A172 (cell line): Measurements from ENCODE around the gene BFSP2. TPM values are rescaled to one million over a fixed set of nuclear protein-coding genes. Genes with fewer than 3 reads are reported as not detected.
A peak's percentile ranks its signal among the peaks of the same experiment; 100 is the strongest.
"Not testable (repeated sequence)": the region's sequence is repeated elsewhere in the genome, so short reads cannot be mapped to it uniquely, and the experiment has no call there.

Experiments used
- DNase-seq: peaks from one replicate; pipeline ENCODE4 v3.0.0-alpha.2; 2015; ENCODE audit warnings: low spot score
- total RNA-seq: library from RNA; depleted of rRNA; stranded (reverse); fragments of >200 nt; shearing (Covaris generic); gene quantifications from 2 replicates; pipeline ENCODE4 v1.2.3, GENCODE V29; 2014

BFSP2 gene
- total RNA-seq, 1 experiment from 2014 or later, result not detected

- DNase-seq, result no peak
These were observed 57.2 kb downstream of the BFSP2 start for GRCh38 chr3:133457025-133457424.

DNA sequence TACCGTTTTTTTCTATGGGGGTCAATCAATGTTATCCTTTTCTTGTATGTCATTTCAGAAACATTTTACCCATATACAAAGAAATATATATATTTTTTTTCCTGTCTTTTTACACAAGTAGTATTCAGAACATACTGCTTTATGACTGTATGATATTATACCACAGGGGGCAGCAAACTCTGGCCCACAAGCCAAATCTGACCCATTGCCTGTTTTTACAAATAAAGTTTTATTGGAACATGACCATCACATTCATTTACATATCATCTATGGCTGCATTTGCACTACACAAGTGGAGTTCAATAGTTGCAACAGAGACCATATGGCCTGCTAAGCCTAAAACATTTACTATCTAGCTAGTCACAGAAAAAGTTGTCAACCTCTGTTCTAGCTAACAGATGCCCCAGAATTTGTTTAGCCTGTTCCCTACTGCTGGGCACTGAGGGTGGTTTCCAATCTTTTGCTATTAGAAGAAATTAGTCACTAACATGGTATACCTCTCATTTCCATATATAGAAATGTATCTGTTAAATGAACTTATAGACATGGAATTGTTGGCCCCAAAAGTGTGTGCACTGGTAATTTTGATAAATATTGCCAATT, 57.7 kb downstream of the BFSP2 start:
- DNase-seq, result no peak

GRCh38 chr3:133459400-133459799, 59.5 kb downstream of the BFSP2 start:
- DNase-seq, result no peak

GRCh38 chr3:133460809-133461208, 61.0 kb downstream of the BFSP2 start:
- DNase-seq, result no peak

GRCh38 chr3:133461291-133461690, 61.4 kb downstream of the BFSP2 start:
- no peak for DNase-seq

DNA sequence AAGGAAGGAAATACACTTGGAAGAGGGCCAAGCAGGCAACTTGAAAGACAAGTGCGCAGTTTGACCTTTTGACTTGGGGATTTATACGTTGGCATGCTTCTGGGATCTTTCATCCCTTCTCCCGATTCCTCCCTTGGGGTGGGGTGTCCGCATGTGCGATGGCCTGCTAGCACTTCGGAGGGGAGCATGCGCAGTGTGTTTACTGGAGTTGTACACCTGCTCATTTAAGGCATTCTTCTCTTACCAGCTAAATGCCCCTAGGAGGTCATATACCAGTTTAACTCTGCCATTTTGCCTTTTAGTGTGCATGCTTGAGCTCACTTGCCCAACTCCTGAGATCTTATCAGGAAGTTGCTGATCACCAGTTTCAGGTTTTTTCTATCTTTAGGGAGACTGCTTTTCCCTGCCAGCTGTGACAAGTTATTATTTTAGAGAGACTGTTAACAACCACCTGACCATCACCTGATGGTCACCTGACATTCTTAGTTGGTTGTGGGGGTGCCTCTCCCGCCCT, 63.5 kb downstream of the BFSP2 start:
- DNase-seq, result no peak

DNA sequence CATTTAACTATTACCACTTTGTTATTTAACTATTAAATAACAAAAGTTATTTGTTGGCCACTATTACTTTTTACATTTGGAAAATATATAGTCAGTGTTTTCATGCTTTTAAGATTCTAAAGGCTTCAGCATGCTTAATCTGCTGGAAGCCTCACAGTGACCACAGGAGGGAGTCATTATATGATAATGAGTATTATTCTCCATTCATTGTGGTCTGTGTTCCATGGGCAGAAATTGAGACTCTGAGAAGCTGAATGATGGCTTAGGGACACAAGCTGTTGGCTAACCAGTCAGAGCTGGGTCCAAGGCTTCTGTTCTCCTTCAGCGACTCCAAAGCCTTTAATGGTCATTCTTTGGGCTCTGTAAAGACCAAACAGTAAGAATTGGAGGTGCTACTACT, 64.7 kb downstream of the BFSP2 start:
- peak; percentile 57 for DNase-seq

DNA sequence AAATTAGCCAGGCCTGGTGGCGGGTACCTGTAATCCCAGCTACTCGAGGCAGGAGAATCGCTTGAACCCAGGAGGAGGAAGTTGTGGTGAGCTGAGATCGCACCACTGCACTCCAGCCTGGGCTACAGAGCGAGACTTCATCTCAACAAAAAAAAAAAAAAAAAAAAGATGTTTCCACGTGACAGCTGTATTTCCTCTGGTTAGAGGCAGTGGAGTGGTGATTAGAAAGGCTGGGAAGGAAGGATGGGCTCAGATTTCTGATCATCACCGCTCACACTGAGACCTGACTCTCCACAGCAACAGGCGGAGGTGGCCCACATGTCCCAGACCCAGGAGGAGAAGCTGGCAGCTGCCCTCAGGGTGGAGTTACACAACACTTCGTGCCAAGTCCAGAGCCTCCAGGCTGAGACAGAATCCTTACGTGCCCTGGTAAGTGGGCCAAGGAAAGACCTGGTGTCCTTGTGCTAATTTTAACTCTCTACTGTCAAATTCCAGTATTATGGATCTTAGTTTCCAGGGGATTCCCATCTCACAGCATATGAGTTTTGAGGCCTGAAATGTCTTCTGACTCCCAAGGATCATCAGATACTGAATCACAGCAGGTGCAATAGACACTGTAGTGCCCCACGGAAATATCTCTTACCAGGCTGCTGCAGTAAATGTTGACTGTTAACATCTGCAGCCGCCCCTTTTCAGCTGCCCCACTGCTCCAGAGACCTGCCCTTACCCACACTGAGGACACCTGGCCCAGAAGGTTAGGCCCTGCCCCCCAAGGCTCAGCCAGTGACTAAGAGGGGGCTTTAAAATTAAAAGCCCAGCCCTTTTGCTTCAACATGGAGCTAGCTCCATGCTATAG, 66.9 kb downstream of the BFSP2 start:
- no peak for DNase-seq

DNA sequence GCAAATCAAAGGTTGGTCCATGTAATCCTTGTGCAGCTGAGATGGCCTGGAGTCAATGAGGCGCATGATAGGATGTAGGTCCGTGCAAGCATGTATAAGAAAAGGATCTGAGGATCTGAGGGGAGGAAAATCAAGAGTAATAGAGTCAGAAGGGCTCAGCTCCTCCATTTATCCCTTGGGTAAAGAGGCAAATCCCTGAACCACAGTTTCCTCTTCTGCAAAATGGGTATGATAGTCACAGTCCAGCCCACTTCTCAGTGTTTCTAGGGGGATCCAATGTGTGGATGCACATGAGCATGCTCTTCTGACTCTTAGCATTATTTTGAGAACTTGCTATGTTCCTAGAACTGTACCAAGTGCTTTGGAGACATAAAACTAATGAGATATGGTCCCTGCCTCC, 67.9 kb downstream of the BFSP2 start:
- no peak for DNase-seq

GRCh38 chr3:133468251-133468721, 68.4 kb downstream of the BFSP2 start:
- DNase-seq, result no peak

- no peak for DNase-seq
These were observed 69.4 kb downstream of the BFSP2 start for GRCh38 chr3:133469140-133469731.

GRCh38 chr3:133472242-133472641, 72.4 kb downstream of the BFSP2 start:
- DNase-seq, result no peak

- DNase-seq, result no peak
These were observed 73.0 kb downstream of the BFSP2 start for GRCh38 chr3:133472889-133473288.

- DNase-seq, result not testable (repeated sequence)
These were observed 73.8 kb downstream of the BFSP2 start for GRCh38 chr3:133473472-133474191.

- DNase-seq, result no peak
These were observed 74.5 kb downstream of the BFSP2 start for GRCh38 chr3:133474251-133474801.

DNA sequence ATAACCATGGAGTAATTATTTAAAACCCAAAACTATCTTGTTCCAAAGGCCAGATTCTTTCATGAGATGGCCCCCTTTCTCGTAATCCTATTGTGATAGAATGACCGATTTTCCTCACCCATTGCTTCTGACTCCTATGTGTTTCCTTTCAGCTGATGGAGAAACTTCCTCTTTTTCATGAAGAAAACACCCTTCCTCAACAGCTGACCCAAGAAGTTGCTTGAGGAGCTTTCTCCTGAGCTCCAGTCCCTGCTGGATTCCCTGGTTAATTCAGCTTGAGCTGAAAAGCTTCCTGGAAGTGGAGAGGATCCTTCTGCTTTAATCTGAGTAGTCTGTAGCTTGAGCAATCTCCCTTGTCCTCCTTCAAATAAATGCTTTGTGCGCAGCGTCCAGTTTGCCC, 75.0 kb downstream of the BFSP2 start:
- no peak for DNase-seq

- DNase-seq, result no peak
These were observed 75.6 kb downstream of the BFSP2 start for GRCh38 chr3:133475245-133476010.

DNA sequence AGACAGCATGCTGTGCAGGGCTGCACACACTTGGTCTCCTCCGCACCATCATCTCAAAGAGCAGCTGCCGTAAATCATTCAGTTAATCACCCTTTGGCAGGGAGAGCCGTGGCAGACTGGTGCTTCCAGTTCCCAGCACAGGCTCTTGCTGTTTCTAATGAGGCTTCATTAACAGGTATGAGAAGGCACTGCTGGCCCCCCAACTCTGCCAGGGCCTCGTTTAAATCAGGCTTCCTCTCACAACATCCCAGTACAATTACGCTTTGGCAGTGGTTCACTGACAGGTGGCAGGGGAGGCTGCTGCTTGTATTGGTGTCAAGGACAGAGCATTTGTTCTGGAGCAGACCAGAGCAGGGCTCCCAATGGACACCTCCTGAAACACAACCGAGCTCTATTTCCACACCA, 77.1 kb downstream of the BFSP2 start:
- no peak for DNase-seq

DNA sequence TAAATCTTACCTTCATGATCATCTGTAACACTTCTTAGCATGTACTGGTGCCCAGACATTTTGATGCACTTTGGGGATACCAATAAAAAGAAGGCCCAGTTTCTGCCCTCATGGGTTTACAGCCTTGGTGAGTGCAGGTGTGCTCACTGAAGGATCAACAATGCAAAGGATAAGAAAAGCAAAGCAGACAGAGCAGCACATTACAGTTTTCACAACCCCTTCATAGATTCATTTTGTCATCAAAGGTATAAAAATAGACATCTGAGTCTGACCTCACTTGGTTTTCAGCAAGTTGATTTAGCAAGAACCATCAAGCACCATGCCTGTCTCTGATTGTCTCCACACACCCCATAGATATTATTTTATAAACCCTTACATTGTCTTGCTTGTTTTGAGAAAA, 77.6 kb downstream of the BFSP2 start:
- DNase-seq, result no peak

DNA sequence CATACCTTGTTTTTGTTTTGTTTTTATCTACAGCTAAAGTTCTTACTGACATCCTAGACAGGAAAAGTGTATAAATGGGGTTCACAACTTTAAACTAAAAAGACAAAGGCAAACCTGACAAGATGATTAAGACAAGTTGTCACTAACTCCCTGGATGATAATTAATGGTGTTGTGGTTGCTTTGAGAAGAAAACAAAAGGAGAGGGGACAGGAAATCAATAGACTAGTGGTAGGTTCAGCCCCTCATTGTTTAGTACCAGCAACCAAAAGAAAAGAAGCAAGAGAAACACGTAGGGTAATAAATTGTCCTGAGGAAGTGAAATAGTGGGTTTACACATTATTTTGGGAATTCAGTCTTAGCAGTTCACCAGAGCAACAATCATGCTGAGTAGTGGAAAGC, 78.8 kb downstream of the BFSP2 start:
- DNase-seq, result no peak

GRCh38 chr3:133479401-133479800, 79.5 kb downstream of the BFSP2 start:
- no peak for DNase-seq
